PC-9 (cell line): ENCODE data around the gene FIGN.

Experiments
- EZH2 ChIP-seq: fragments of 200-600 bp; sonication (generic); IDR thresholded peaks from 2 replicates; pipeline ENCODE4 v1.8.0; 2017; ENCODE audit warnings: antibody characterized with exemption, low read depth
- TF ChIP-seq, protein P1 (sequence below): fragments of 200-600 bp; sonication (generic); conservative IDR thresholded peaks from 2 replicates; pipeline ENCODE4 v1.6.1; 2017; ENCODE audit warnings: mixed run types, antibody characterized with exemption, mild to moderate bottlenecking, moderate library complexity

- TF ChIP-seq, protein P1, sequence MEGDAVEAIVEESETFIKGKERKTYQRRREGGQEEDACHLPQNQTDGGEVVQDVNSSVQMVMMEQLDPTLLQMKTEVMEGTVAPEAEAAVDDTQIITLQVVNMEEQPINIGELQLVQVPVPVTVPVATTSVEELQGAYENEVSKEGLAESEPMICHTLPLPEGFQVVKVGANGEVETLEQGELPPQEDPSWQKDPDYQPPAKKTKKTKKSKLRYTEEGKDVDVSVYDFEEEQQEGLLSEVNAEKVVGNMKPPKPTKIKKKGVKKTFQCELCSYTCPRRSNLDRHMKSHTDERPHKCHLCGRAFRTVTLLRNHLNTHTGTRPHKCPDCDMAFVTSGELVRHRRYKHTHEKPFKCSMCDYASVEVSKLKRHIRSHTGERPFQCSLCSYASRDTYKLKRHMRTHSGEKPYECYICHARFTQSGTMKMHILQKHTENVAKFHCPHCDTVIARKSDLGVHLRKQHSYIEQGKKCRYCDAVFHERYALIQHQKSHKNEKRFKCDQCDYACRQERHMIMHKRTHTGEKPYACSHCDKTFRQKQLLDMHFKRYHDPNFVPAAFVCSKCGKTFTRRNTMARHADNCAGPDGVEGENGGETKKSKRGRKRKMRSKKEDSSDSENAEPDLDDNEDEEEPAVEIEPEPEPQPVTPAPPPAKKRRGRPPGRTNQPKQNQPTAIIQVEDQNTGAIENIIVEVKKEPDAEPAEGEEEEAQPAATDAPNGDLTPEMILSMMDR = no peak
- TF ChIP-seq EZH2 = no peak
Observed at GRCh38 chr2:163736433-163737189, 803 bp upstream of the FIGN start.
